HL-60 (cell line): ENCODE measurements around the gene LY6G6D.

Experiments
- DNase-seq, 2 experiments: peaks; one replicate each; pipeline ENCODE4 v3.0.0-alpha.2; 2010 to 2020; ENCODE audit warnings: low read depth in 1 of 2, low spot score in 1 of 2
- H3K27ac ChIP-seq: fragments of 250-450 bp; sonication (Bioruptor Pico); replicated peaks from 2 replicates; pipeline ENCODE4 v1.5.1; 2020; ENCODE audit warnings: mild to moderate bottlenecking, moderate library complexity
- H3K27me3 ChIP-seq: fragments of 250-450 bp; sonication (Bioruptor Pico); 2 replicates; pipeline ENCODE4 v1.5.1; 2021; ENCODE audit warnings: mild to moderate bottlenecking, moderate library complexity; ENCODE audit not compliant: insufficient read depth, poor library complexity, severe bottlenecking
- H3K4me3 ChIP-seq: replicated peaks from 2 replicates; pipeline ENCODE4 v1.5.1; 2011; ENCODE audit warnings: mild to moderate bottlenecking, control low read depth, low read length; ENCODE audit not compliant: insufficient read depth
- CTCF ChIP-seq: IDR thresholded peaks from one replicate; pipeline ENCODE4 v1.5.1; 2011; ENCODE audit warnings: low read length, control low read depth, inconsistent platforms; ENCODE audit not compliant: insufficient read depth
- GABPA ChIP-seq: IDR thresholded peaks from 2 replicates; pipeline ENCODE4 v1.6.1; 2012; ENCODE audit warnings: low read depth
- POLR2AphosphoS5 ChIP-seq: IDR thresholded peaks from 2 replicates; pipeline ENCODE4 v1.6.1; 2012; ENCODE audit warnings: low read depth
- REST ChIP-seq: IDR thresholded peaks from 2 replicates; pipeline ENCODE4 v1.6.1; 2012; ENCODE audit warnings: low read depth; ENCODE audit not compliant: insufficient replicate concordance
- SPI1 ChIP-seq: IDR thresholded peaks from 2 replicates; pipeline ENCODE4 v1.6.1; 2012; ENCODE audit warnings: low read depth, mild to moderate bottlenecking, borderline replicate concordance

LY6G6D gene

GRCh38 chr6:31701666-31702404 lies 13.3 kb upstream of the LY6G6D start:
- Histone ChIP-seq H3K27me3 (no peaks in the 10 kb centered on the region), H3K4me3 (peak overlapping the region; percentile 64), H3K27ac (peak overlapping the region; percentile 96)
- no peak for TF ChIP-seq REST
- no peak for TF ChIP-seq CTCF
- TF ChIP-seq POLR2AphosphoS5: no peak
- TF ChIP-seq GABPA: no peak
- no peak for TF ChIP-seq SPI1
- DNase-seq: no peak

- DNase-seq: no peak
Measured at GRCh38 chr6:31702405-31702818, 12.7 kb upstream of the LY6G6D start.

More at GRCh38 chr6:31702405-31702818, 12.7 kb upstream of the LY6G6D start:
- Histone ChIP-seq H3K4me3 (peak overlapping the region; percentile 64), H3K27me3 (no peaks in the 10 kb centered on the region), H3K27ac (peak overlapping the region; percentile 96)
- TF ChIP-seq CTCF: no peak
- no peak for TF ChIP-seq SPI1
- TF ChIP-seq REST: no peak
- no peak for TF ChIP-seq POLR2AphosphoS5
- no peak for TF ChIP-seq GABPA
